DND-41 (cell line): ENCODE data around the gene SPINT2.

Experiments
- CTCF ChIP-seq: IDR thresholded peaks from 2 replicates; pipeline ENCODE4 v1.5.1; 2012; ENCODE audit warnings: borderline replicate concordance, low read length, moderate library complexity, mild to moderate bottlenecking; ENCODE audit not compliant: poor library complexity, severe bottlenecking; ENCODE audit errors: extremely low read depth
- EZH2 ChIP-seq: IDR thresholded peaks from 3 replicates; pipeline ENCODE4 v1.6.1; 2012; ENCODE audit warnings: borderline replicate concordance, low read depth, mild to moderate bottlenecking, moderate library complexity, low read length, inconsistent platforms; ENCODE audit not compliant: severe bottlenecking

GRCh38 chr19:38285567-38285966 is 21.2 kb downstream of the SPINT2 start:
- TF ChIP-seq CTCF (no peak), EZH2 (no peak)
